T-helper 2 cell treated with Interferon-gamma antibody and Interleukin-4, amounts not matched to agents 5 μg/mL and 100 μg/mL, for 36 hours (primary cell): ENCODE results near the gene SURF4.
"Not testable (repeated sequence)": the region's sequence is repeated elsewhere in the genome, so short reads cannot be mapped to it uniquely, and the experiment has no call there.

Experiments used
- DNase-seq: peaks from one replicate; pipeline ENCODE4 v3.0.0; 2021; ENCODE audit warnings: low spot score
- H3K27ac Mint-ChIP-seq: one replicate; pipeline ENCODE4 v1.8.0; 2021; ENCODE audit warnings: mild to moderate bottlenecking, mixed read lengths
- H3K27me3 Mint-ChIP-seq: one replicate; pipeline ENCODE4 v1.8.0; 2021; ENCODE audit warnings: low read depth, mixed read lengths
- H3K36me3 Mint-ChIP-seq: one replicate; pipeline ENCODE4 v1.8.0; 2021; ENCODE audit warnings: low read depth, mixed read lengths
- H3K4me1 Mint-ChIP-seq: one replicate; pipeline ENCODE4 v1.8.0; 2021; ENCODE audit warnings: low read depth, mixed read lengths
- H3K4me3 Mint-ChIP-seq: one replicate; pipeline ENCODE4 v1.8.0; 2022; ENCODE audit warnings: mild to moderate bottlenecking, moderate library complexity, mixed read lengths
- H3K9me3 Mint-ChIP-seq: one replicate; pipeline ENCODE4 v1.8.0; 2021; ENCODE audit warnings: mixed read lengths

Gene SURF4

GRCh38 chr9:133322701-133323100 lies 53.2 kb downstream of the SURF4 start:
- Mint-ChIP-seq H3K4me3 (no peak overlapping the region), H3K4me1 (no peaks in the 10 kb centered on the region), H3K9me3 (no peaks in the 10 kb centered on the region), H3K36me3 (no peaks in the 10 kb centered on the region), H3K27ac (no peak overlapping the region), H3K27me3 (peaks cover 3% of the 10 kb centered on the region)
- DNase-seq: no peak

GRCh38 chr9:133321411-133321935 lies 54.4 kb downstream of the SURF4 start:
- DNase-seq: no peak
- Mint-ChIP-seq H3K4me1 (no peaks in the 10 kb centered on the region), H3K27me3 (peaks cover 3% of the 10 kb centered on the region), H3K27ac (no peak overlapping the region), H3K4me3 (no peak overlapping the region), H3K36me3 (no peaks in the 10 kb centered on the region), H3K9me3 (no peaks in the 10 kb centered on the region)

- Mint-ChIP-seq H3K4me3 (no peak overlapping the region), H3K9me3 (no peaks in the 10 kb centered on the region), H3K4me1 (no peaks in the 10 kb centered on the region), H3K27me3 (peaks cover 3% of the 10 kb centered on the region), H3K36me3 (no peaks in the 10 kb centered on the region), H3K27ac (no peak overlapping the region)
- no peak for DNase-seq
Observed at GRCh38 chr9:133320421-133320881, 55.4 kb downstream of the SURF4 start.

GRCh38 chr9:133317551-133317950 lies 58.3 kb downstream of the SURF4 start:
- not testable (repeated sequence) for H3K27me3 Mint-ChIP-seq, H3K9me3 Mint-ChIP-seq, DNase-seq, H3K4me1 Mint-ChIP-seq, H3K27ac Mint-ChIP-seq, H3K4me3 Mint-ChIP-seq, H3K36me3 Mint-ChIP-seq

DNA sequence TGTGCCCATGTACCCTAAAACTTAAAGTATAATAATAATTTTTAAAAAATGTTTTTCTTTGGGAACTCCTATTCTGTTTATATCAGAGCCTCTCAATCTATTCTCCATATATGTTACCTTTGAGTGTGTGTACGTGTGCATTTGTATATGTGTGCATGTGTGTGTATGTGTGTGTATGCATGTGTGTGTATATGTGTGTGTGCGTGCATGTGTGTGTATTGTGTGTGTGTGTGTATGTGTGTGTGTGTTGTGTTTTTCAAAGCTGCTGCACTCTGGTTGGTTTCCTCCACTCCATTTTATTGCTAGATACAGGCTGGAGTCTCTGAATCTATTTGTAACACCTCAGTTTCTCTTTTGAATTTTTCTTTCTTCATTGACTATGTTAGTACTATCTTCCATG lies 59.9 kb downstream of the SURF4 start:
- Mint-ChIP-seq H3K36me3 (no peaks in the 10 kb centered on the region), H3K9me3 (no peaks in the 10 kb centered on the region), H3K4me1 (no peaks in the 10 kb centered on the region), H3K4me3 (no peak overlapping the region), H3K27ac (no peak overlapping the region), H3K27me3 (no peaks in the 10 kb centered on the region)
- DNase-seq: no peak
